IMR-90 (cell line): Measurements from ENCODE around the gene PLIN5. TPM values are rescaled to one million over a fixed set of nuclear protein-coding genes. Genes with fewer than 3 reads are reported as not detected.
A peak's percentile ranks its signal among the peaks of the same experiment; 100 is the strongest.

Experiments used
- ATAC-seq: fragments of 200-7000 bp; cut with Tn5 transposase; 2 replicates; pipeline ENCODE4 v1.9.1; 2020; ENCODE audit warnings: low read depth, mild to moderate bottlenecking, moderate library complexity
- BruUV-seq: library from RNA; stranded (reverse); fragments of 400-500 nt; replicated peaks from 2 replicates; lab custom pipeline; 2021; lab: Mats Ljungman, UMichigan
- CTCF ChIA-PET: fragments of 300-600 bp; formaldehyde crosslinking; extraction: SDS; loops from one replicate; lab custom pipeline; 2021; ENCODE audit warnings: antibody characterized with exemption; lab: Yijun Ruan, JAX
- POLR2A ChIA-PET: fragments of 300-600 bp; sonication (Branson Sonifier 250); formaldehyde crosslinking; loops from one replicate; lab custom pipeline; 2022; ENCODE audit warnings: antibody characterized with exemption; ENCODE audit not compliant: unreplicated experiment; lab: Charles Lee
- DNase-seq: peaks from one replicate; pipeline ENCODE4 v3.0.0; 2013
- H2AFZ ChIP-seq: replicated peaks from 2 replicates; pipeline ENCODE3; 2013; ENCODE audit warnings: low read length, mild to moderate bottlenecking; ENCODE audit not compliant: poor library complexity
- H2AK5ac ChIP-seq: 2 replicates; pipeline ENCODE4 v1.6.1; 2013; ENCODE audit warnings: low read depth, low read length, inconsistent platforms
- H2AK9ac ChIP-seq: replicated peaks from 2 replicates; pipeline ENCODE3; 2013; ENCODE audit warnings: mild to moderate bottlenecking, low read depth, low read length, moderate library complexity; ENCODE audit not compliant: poor library complexity
- H2BK120ac ChIP-seq: 2 replicates; pipeline ENCODE4 v1.6.1; 2013; ENCODE audit warnings: low read depth, low read length, inconsistent platforms
- H2BK15ac ChIP-seq: 3 replicates; pipeline ENCODE4 v1.6.1; 2013; ENCODE audit warnings: low read depth, low read length, inconsistent platforms
- H2BK20ac ChIP-seq: 2 replicates; pipeline ENCODE4 v1.6.1; 2013; ENCODE audit warnings: low read depth, mild to moderate bottlenecking, inconsistent platforms, low read length, moderate library complexity
- H2BK5ac ChIP-seq: 2 replicates; pipeline ENCODE4 v1.6.1; 2013; ENCODE audit warnings: mild to moderate bottlenecking, low read depth, low read length, inconsistent platforms; ENCODE audit not compliant: poor library complexity, severe bottlenecking
- H3K14ac ChIP-seq: replicated peaks from 2 replicates; pipeline ENCODE4 v1.6.1; 2013; ENCODE audit warnings: low read depth, low read length, inconsistent platforms
- H3K18ac ChIP-seq: 2 replicates; pipeline ENCODE4 v1.6.1; 2013; ENCODE audit warnings: low read depth, low read length, control low read depth
- H3K23ac ChIP-seq: 2 replicates; pipeline ENCODE4 v1.6.1; 2013; ENCODE audit warnings: low read depth, low read length, inconsistent platforms
- H3K27ac ChIP-seq: 2 replicates; pipeline ENCODE4 v1.5.1; 2013; ENCODE audit warnings: mild to moderate bottlenecking, control low read depth, low read length; ENCODE audit not compliant: insufficient read depth
- H3K27me3 ChIP-seq: 2 replicates; pipeline ENCODE4 v1.6.1; 2013; ENCODE audit warnings: low read length; ENCODE audit not compliant: control insufficient read depth, insufficient read depth
- H3K36me3 ChIP-seq: 2 replicates; pipeline ENCODE4 v1.6.1; 2013; ENCODE audit warnings: low read length, mixed read lengths; ENCODE audit not compliant: control insufficient read depth, insufficient read depth
- H3K4ac ChIP-seq: 2 replicates; pipeline ENCODE4 v1.6.1; 2013; ENCODE audit warnings: low read depth, low read length, inconsistent platforms
- H3K4me1 ChIP-seq: 2 replicates; pipeline ENCODE4 v1.6.1; 2013; ENCODE audit warnings: low read length, mixed read lengths; ENCODE audit not compliant: control insufficient read depth, insufficient read depth
- H3K4me2 ChIP-seq: 2 replicates; pipeline ENCODE4 v1.6.1; 2013; ENCODE audit warnings: low read depth, mild to moderate bottlenecking, control low read depth, low read length, moderate library complexity
- H3K4me3 ChIP-seq: 2 replicates; pipeline ENCODE4 v1.5.1; 2013; ENCODE audit warnings: low read depth, mild to moderate bottlenecking, control low read depth, low read length, moderate library complexity; ENCODE audit not compliant: insufficient read depth
- H3K56ac ChIP-seq: 2 replicates; pipeline ENCODE4 v1.6.1; 2013; ENCODE audit warnings: low read length, inconsistent platforms; ENCODE audit not compliant: insufficient read depth; ENCODE audit errors: extremely low read depth
- H3K79me1 ChIP-seq, 2 experiments: 2 replicates each; pipeline ENCODE4 v1.6.1; 2013; ENCODE audit warnings: low read length in 2 of 2, inconsistent platforms in 1 of 2, low read depth in 1 of 2
- H3K9ac ChIP-seq: 2 replicates; pipeline ENCODE4 v1.6.1; 2013; ENCODE audit warnings: low read depth, low read length, control low read depth
- H3K9me1 ChIP-seq: 2 replicates; pipeline ENCODE4 v1.6.1; 2013; ENCODE audit warnings: low read length, inconsistent platforms; ENCODE audit not compliant: insufficient read depth
- H3K9me3 ChIP-seq: 2 replicates; pipeline ENCODE4 v1.6.1; 2013; ENCODE audit warnings: low read length; ENCODE audit not compliant: control insufficient read depth, insufficient read depth
- H4K20me1 ChIP-seq: 2 replicates; pipeline ENCODE4 v1.6.1; 2013; ENCODE audit warnings: low read length, inconsistent platforms; ENCODE audit not compliant: insufficient read depth
- H4K5ac ChIP-seq: 2 replicates; pipeline ENCODE4 v1.6.1; 2013; ENCODE audit warnings: mild to moderate bottlenecking, low read depth, low read length, control low read depth
- H4K8ac ChIP-seq, 2 experiments: 2 replicates each; pipeline ENCODE4 v1.6.1; 2013; ENCODE audit warnings: low read depth in 2 of 2, low read length in 2 of 2, control low read depth in 1 of 2, inconsistent platforms in 1 of 2
- H4K91ac ChIP-seq: 2 replicates; pipeline ENCODE4 v1.6.1; 2013; ENCODE audit warnings: low read depth, low read length, inconsistent platforms; ENCODE audit not compliant: insufficient read depth
- CEBPB ChIP-seq: IDR thresholded peaks from 2 replicates; pipeline ENCODE4 v1.6.1; 2012; ENCODE audit warnings: low read depth, low read length, improper control_type of control experiment
- RFX5 ChIP-seq: IDR thresholded peaks from 2 replicates; pipeline ENCODE4 v1.8.0; 2012; ENCODE audit warnings: low read depth, mild to moderate bottlenecking, low read length, moderate library complexity
- WGBS, 2 experiments: methylation state at CpG; one replicate each; pipeline versions ENCODE4 v1.1.5 to v1.1.7; 2013; ENCODE audit warnings: missing lambda C conversion rate in 2 of 2; ENCODE audit not compliant: insufficient read length in 1 of 2; ENCODE audit errors: extremely low coverage in 2 of 2; 5-methylcytosine and 5-hydroxymethylcytosine counted together
- dilution Hi-C: fragments of 300-500 bp; cut with HindIII; formaldehyde crosslinking; loops from one replicate; pipeline ENCODE4 v1.14.3; 2018; ENCODE audit warnings: low sequenced_read_pairs; ENCODE audit not compliant: unreplicated experiment
- in situ Hi-C: fragments of 300-500 bp; cut with MboI; formaldehyde crosslinking; loops from 3 replicates; pipeline ENCODE4 v1.14.3; 2019; ENCODE audit warnings: low sequenced_read_pairs, inconsistent platforms, mixed read lengths
- intact Hi-C: fragments of 100-400 bp; cut with micrococcal nuclease; formaldehyde crosslinking; loops from 2 replicates; pipeline ENCODE4 v1.10.0; 2022
- polyA plus RNA-seq, 3 experiments: library from polyadenylated mRNA; depleted of rRNA; stranded (reverse); fragments of >200 nt; gene quantifications; 2 replicates each; pipeline ENCODE4 v1.2.3, GENCODE V29; 2012; ENCODE audit warnings: low replicate concordance in 1 of 3
- total RNA-seq: library from RNA; depleted of rRNA; stranded (reverse); fragments of >200 nt; gene quantifications from 2 replicates; pipeline ENCODE4 v1.2.3, GENCODE V29; 2012

PLIN5 gene
- total and polyA plus RNA-seq, 2 of the 4 experiments (the other 2 are of a cell fraction) = not detected

DNA sequence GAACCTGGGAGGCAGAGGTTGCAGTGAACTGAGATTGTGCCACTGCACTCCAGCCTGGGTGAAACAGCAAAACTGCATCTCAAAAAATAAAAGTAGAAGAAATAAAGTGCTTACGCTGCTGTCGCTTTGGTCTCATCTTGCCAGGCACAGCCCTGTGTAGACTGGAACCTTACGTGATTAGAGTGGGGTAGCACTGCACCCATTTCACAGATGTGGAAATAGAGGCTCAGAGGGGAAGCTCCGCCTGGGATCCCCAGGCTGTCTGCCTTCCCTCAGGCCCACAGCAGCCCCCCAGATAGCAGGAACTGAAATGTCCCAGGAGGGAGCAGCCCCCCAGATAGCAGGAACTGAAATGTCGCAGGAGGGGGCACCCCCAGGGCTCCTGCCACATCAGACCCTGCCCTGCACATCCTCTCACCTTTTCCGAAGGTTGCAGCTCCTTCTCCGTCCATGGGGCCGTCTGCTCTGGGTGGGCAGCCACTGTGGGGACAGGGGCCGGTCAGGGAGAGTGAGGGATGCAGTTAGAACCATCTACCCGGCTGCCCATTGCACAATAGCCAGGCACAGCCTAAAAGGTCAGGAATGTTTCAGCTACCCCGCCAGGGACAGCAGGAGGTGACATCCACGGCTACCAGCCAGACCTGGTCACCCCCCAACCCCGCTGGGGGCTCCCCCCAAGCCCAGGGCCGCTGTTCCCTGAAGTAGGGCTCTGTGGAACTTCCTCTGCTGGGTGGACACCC lies 18.7 kb downstream of the PLIN5 start:
- Histone ChIP-seq H4K91ac (no peak overlapping the region), H2BK20ac (no peak overlapping the region), H2AK9ac (no peak overlapping the region), H2AFZ (peak overlapping the region; percentile 2), H3K4me3 (no peak overlapping the region), H3K9me1 (no peaks in the 10 kb centered on the region), H3K4me1 (peaks cover 9% of the 10 kb centered on the region), H3K36me3 (no peaks in the 10 kb centered on the region), H3K56ac (no peak overlapping the region), H3K27me3 (peaks cover 9% of the 10 kb centered on the region), H2AK5ac (no peak overlapping the region), H4K8ac (no peak overlapping the region), H3K9ac (no peak overlapping the region), H4K20me1 (no peaks in the 10 kb centered on the region), H2BK120ac (no peak overlapping the region), H3K4me2 (no peak overlapping the region), H2BK5ac (no peak overlapping the region), H3K4ac (no peak overlapping the region), H3K27ac (no peak overlapping the region), H3K79me1 (no peaks in the 10 kb centered on the region), H2BK15ac (no peak overlapping the region), H3K14ac (no peak overlapping the region), H4K5ac (no peak overlapping the region), H3K18ac (no peak overlapping the region), H3K9me3 (no peaks in the 10 kb centered on the region), H3K23ac (no peak overlapping the region)
- dilution Hi-C loops = no loop called here
- CTCF ChIA-PET = no interaction called here
- DNase-seq = no peak
- no peak for ATAC-seq
- intact Hi-C loops = no loop called here
- no TSS peak for BruUV-seq
- TF ChIP-seq RFX5 (no peak), CEBPB (peak; percentile 71)
- in situ Hi-C loops = no loop called here
- 50% methylated on average over 2 of the region's 14 CpGs; no CpG with 5 or more reads in 1 of the 2 experiments for WGBS, 2 experiments
- POLR2A ChIA-PET = no interaction called here
